ENCODE data around the gene PLEKHG2. TPM values are rescaled to one million over a fixed set of nuclear protein-coding genes. Genes with fewer than 3 reads are reported as not detected.
A peak's percentile ranks its signal among the peaks of the same experiment; 100 is the strongest.

Gene PLEKHG2
- total RNA-seq, 4 donors from 2014 or later = 6.4 to 29.9 (median 7.7) TPM

GRCh38 chr19:39412867-39413271 is 400 bp downstream of the PLEKHG2 start:
- 3% methylated on average over 8 of the region's 24 CpGs for WGBS
- Histone ChIP-seq H3K4me1 (peaks cover 45% of the 10 kb centered on the region), H3K4me3 (peak overlapping the region; percentile 93), H3K36me3 (peaks cover 19% of the 10 kb centered on the region), H3K9me3 (no peaks in the 10 kb centered on the region), H3K27me3 (no peaks in the 10 kb centered on the region), H3K27ac (peak overlapping the region; percentile 81)
- TF ChIP-seq EP300 (IDR thresholded peaks at IDR 0.05) (no peak), POLR2A (IDR thresholded peaks at IDR 0.05) (no peak), POLR2AphosphoS5 (IDR thresholded peaks at IDR 0.05) (no peak), CTCF (IDR thresholded peaks at IDR 0.05) (no peak)
- DNase-seq (ENCODE audit: low spot score in 2 of 2) = no peak

- Histone ChIP-seq H3K27ac (peak overlapping the region; percentile 81), H3K27me3 (no peaks in the 10 kb centered on the region), H3K4me1 (peaks cover 45% of the 10 kb centered on the region), H3K4me3 (peak overlapping the region; percentile 93), H3K9me3 (no peaks in the 10 kb centered on the region), H3K36me3 (peaks cover 15% of the 10 kb centered on the region)
- 3% methylated on average over 37 of the region's 54 CpGs for WGBS
- peak; percentile 84 to 89 for DNase-seq (ENCODE audit: low spot score in 2 of 2)
- no peak for TF ChIP-seq POLR2AphosphoS5 (IDR thresholded peaks at IDR 0.05)
- no peak for TF ChIP-seq EP300 (IDR thresholded peaks at IDR 0.05)
- TF ChIP-seq POLR2A (IDR thresholded peaks at IDR 0.05) = no peak
- TF ChIP-seq CTCF (IDR thresholded peaks at IDR 0.05) = no peak
These were observed 922 bp downstream of the PLEKHG2 start for GRCh38 chr19:39413272-39413910.

GRCh38 chr19:39413911-39414608 is 1.6 kb downstream of the PLEKHG2 start:
- peaks cover 16% of the 10 kb centered on the region for H3K36me3 ChIP-seq
- peak overlapping the region; percentile 81 for H3K27ac ChIP-seq
- peak; percentile 83 to 85 for DNase-seq (ENCODE audit: low spot score in 2 of 2)
- WGBS = 58% methylated on average over 14 of the region's 18 CpGs
- H3K4me1 ChIP-seq = peaks cover 45% of the 10 kb centered on the region
- TF ChIP-seq POLR2AphosphoS5 (IDR thresholded peaks at IDR 0.05) = no peak
- TF ChIP-seq EP300 (IDR thresholded peaks at IDR 0.05) = no peak
- TF ChIP-seq CTCF (IDR thresholded peaks at IDR 0.05) = no peak
- TF ChIP-seq POLR2A (IDR thresholded peaks at IDR 0.05) = no peak
- no peaks in the 10 kb centered on the region for H3K27me3 ChIP-seq
- H3K4me3 ChIP-seq = peak overlapping the region; percentile 93
- no peaks in the 10 kb centered on the region for H3K9me3 ChIP-seq

- H3K27ac ChIP-seq = no peak overlapping the region
- no peak for TF ChIP-seq POLR2A (IDR thresholded peaks at IDR 0.05)
- TF ChIP-seq CTCF (IDR thresholded peaks at IDR 0.05) = no peak
- TF ChIP-seq EP300 (IDR thresholded peaks at IDR 0.05) = no peak
- no peak for TF ChIP-seq POLR2AphosphoS5 (IDR thresholded peaks at IDR 0.05)
- WGBS = 68% methylated on average over 27 of the region's 35 CpGs
- H3K4me1 ChIP-seq = peaks cover 38% of the 10 kb centered on the region
- H3K27me3 ChIP-seq = no peaks in the 10 kb centered on the region
- no peak for DNase-seq (ENCODE audit: low spot score in 2 of 2)
- H3K4me3 ChIP-seq = peak overlapping the region; percentile 93
- no peaks in the 10 kb centered on the region for H3K9me3 ChIP-seq
- peaks cover 21% of the 10 kb centered on the region for H3K36me3 ChIP-seq
These were observed 2.9 kb downstream of the PLEKHG2 start for GRCh38 chr19:39415111-39416046.
